A549 (cell line): ENCODE measurements around the gene ASTN1. TPM values are rescaled to one million over a fixed set of nuclear protein-coding genes. Genes with fewer than 3 reads are reported as not detected.

ENCODE experiments used
- ATAC-seq, 2 experiments: fragments of 200-7000 bp in 1 of 2; fragments of >200 bp in 1 of 2; cut with Nextera tagmentation in 1 of 2; cut with Tn5 transposase in 1 of 2; 3 replicates each; pipeline versions ENCODE4 v1.8.0 to v1.9.1; 2018 to 2020; ENCODE audit warnings: mild to moderate bottlenecking in 1 of 2, moderate library complexity in 1 of 2
- CTCF ChIA-PET: fragments of 300-600 bp; sonication (Branson Sonifier 250); formaldehyde crosslinking; extraction: SDS; loops from one replicate; lab custom pipeline; 2021; ENCODE audit warnings: antibody characterized with exemption, inconsistent platforms; lab: Yijun Ruan, JAX
- POLR2A ChIA-PET: fragments of 350-600 bp; formaldehyde crosslinking; extraction: SDS; loops from one replicate; lab custom pipeline; 2021; ENCODE audit warnings: antibody characterized with exemption, inconsistent platforms; lab: Yijun Ruan, JAX
- DNase-seq, 2 experiments: peaks; one replicate each; pipeline versions ENCODE4 v3.0.0 to v3.0.0-alpha.2; 2011 to 2016; ENCODE audit warnings: low read depth in 1 of 2, low spot score in 1 of 2
- FAIRE-seq: peaks from 2 replicates; lab custom pipeline; 2011; peaks lifted over from hg19 to GRCh38; lab: Jason Lieb, UNC
- H3K27ac ChIP-seq, 2 experiments: fragments of >200 bp; sonication (Bioruptor Twin); formaldehyde crosslinking; 3 replicates each; pipeline ENCODE4 v1.5.1; 2016 to 2017
- H3K4me1 ChIP-seq: fragments of >200 bp; sonication (Bioruptor Twin); formaldehyde crosslinking; 3 replicates; pipeline ENCODE4 v1.6.1; 2016
- H3K4me2 ChIP-seq: fragments of >200 bp; sonication (Bioruptor Twin); formaldehyde crosslinking; 3 replicates; pipeline ENCODE4 v1.6.1; 2016
- H3K4me3 ChIP-seq: fragments of >200 bp; sonication (Bioruptor Twin); formaldehyde crosslinking; 3 replicates; pipeline ENCODE4 v1.5.1; 2016
- H3K9me3 ChIP-seq: fragments of >200 bp; sonication (Bioruptor Twin); formaldehyde crosslinking; 3 replicates; pipeline ENCODE4 v1.6.1; 2016
- CBX8 ChIP-seq: fragments of 200-600 bp; sonication (generic); IDR thresholded peaks from 2 replicates; pipeline ENCODE4 v1.6.1; 2016
- CHD2 ChIP-seq: fragments of 150-350 bp; IDR thresholded peaks from 2 replicates; pipeline ENCODE4 v1.6.1; 2014; ENCODE audit warnings: low read length; ENCODE audit not compliant: partially characterized antibody
- EHMT2 ChIP-seq: fragments of 200-600 bp; sonication (generic); IDR thresholded peaks from 2 replicates; pipeline ENCODE4 v1.6.1; 2016; ENCODE audit warnings: antibody characterized with exemption, low read depth, mild to moderate bottlenecking, moderate library complexity
- EP300 ChIP-seq, 2 experiments: fragments of >200 bp; sonication (Bioruptor Twin); formaldehyde crosslinking; IDR thresholded peaks; 2 replicates in 1 of 2; 3 replicates in 1 of 2; pipeline ENCODE4 v1.6.1; 2016 to 2017
- FOXS1 ChIP-seq: fragments of 250-450 bp; sonication (Bioruptor Pico); IDR thresholded peaks from 2 replicates; pipeline ENCODE4 v1.5.0; 2020; ENCODE audit warnings: mild to moderate bottlenecking, moderate library complexity
- GATA3 ChIP-seq: IDR thresholded peaks from 2 replicates; pipeline ENCODE4 v1.6.1; 2012; ENCODE audit warnings: borderline replicate concordance
- HDAC2 ChIP-seq: fragments of 200-600 bp; sonication (generic); IDR thresholded peaks from 2 replicates; pipeline ENCODE4 v1.6.1; 2016
- HEYL ChIP-seq: fragments of 250-450 bp; sonication (Bioruptor Pico); IDR thresholded peaks from 2 replicates; pipeline ENCODE4 v1.8.0; 2021; ENCODE audit warnings: mild to moderate bottlenecking, moderate library complexity
- HOXA7 ChIP-seq: fragments of 250-450 bp; sonication (Bioruptor Pico); IDR thresholded peaks from 2 replicates; pipeline ENCODE4 v1.5.0; 2020; ENCODE audit warnings: mild to moderate bottlenecking, moderate library complexity
- HOXB13 ChIP-seq: fragments of 250-450 bp; sonication (Bioruptor Pico); IDR thresholded peaks from 2 replicates; pipeline ENCODE4 v1.5.0; 2020; ENCODE audit warnings: low read depth, mild to moderate bottlenecking, moderate library complexity
- JUNB ChIP-seq: fragments of >200 bp; sonication (Bioruptor Twin); formaldehyde crosslinking; IDR thresholded peaks from 2 replicates; pipeline ENCODE4 v1.6.1; 2016
- KDM5A ChIP-seq: fragments of 200-600 bp; sonication (generic); IDR thresholded peaks from 2 replicates; pipeline ENCODE4 v1.6.1; 2016; ENCODE audit warnings: antibody characterized with exemption, mild to moderate bottlenecking
- MAZ ChIP-seq: fragments of 150-350 bp; IDR thresholded peaks from 2 replicates; pipeline ENCODE4 v1.6.1; 2014; ENCODE audit warnings: antibody characterized with exemption, low read depth, low read length, borderline replicate concordance
- MYC ChIP-seq: IDR thresholded peaks from 2 replicates; pipeline ENCODE4 v1.6.1; 2012; ENCODE audit warnings: mild to moderate bottlenecking, inconsistent platforms, low read length, improper control_type of control experiment, borderline replicate concordance
- NPAS2 ChIP-seq: fragments of 250-450 bp; sonication (Bioruptor Pico); IDR thresholded peaks from 2 replicates; pipeline ENCODE4 v1.8.0; 2022; ENCODE audit warnings: mild to moderate bottlenecking, moderate library complexity, borderline replicate concordance
- PHF8 ChIP-seq: fragments of 200-600 bp; sonication (generic); IDR thresholded peaks from 2 replicates; pipeline ENCODE4 v1.6.1; 2016; ENCODE audit warnings: low read depth, mild to moderate bottlenecking, antibody characterized with exemption, moderate library complexity, borderline replicate concordance
- POLR2A ChIP-seq: IDR thresholded peaks from 2 replicates; pipeline ENCODE4 v1.6.1; 2012; ENCODE audit warnings: mild to moderate bottlenecking, low read length
- POLR2AphosphoS2 ChIP-seq: conservative IDR thresholded peaks from 2 replicates; pipeline ENCODE4 v1.6.1; 2012; ENCODE audit warnings: low read length, improper control_type of control experiment, inconsistent platforms
- RAD21 ChIP-seq, 2 experiments: fragments of >200 bp in 1 of 2; sonication (Bioruptor Twin) in 1 of 2; formaldehyde crosslinking in 1 of 2; IDR thresholded peaks in 1 of 2; conservative IDR thresholded peaks in 1 of 2; 2 replicates in 1 of 2; 3 replicates in 1 of 2; pipeline ENCODE4 v1.6.1; 2012 to 2018; ENCODE audit warnings: inconsistent platforms in 1 of 2
- RCOR1 ChIP-seq: fragments of 150-350 bp; IDR thresholded peaks from 2 replicates; pipeline ENCODE4 v1.6.1; 2014; ENCODE audit warnings: antibody characterized with exemption, low read length, low read depth
- RFX5 ChIP-seq: fragments of 450-650 bp; IDR thresholded peaks from 2 replicates; pipeline ENCODE4 v1.7.1; 2014; ENCODE audit warnings: antibody characterized with exemption, mild to moderate bottlenecking, moderate library complexity
- RNF2 ChIP-seq: fragments of 200-600 bp; sonication (generic); IDR thresholded peaks from 2 replicates; pipeline ENCODE4 v1.6.1; 2016; ENCODE audit warnings: low read depth, mild to moderate bottlenecking, antibody characterized with exemption, moderate library complexity, borderline replicate concordance
- SMC3 ChIP-seq: fragments of >200 bp; sonication (Bioruptor Twin); formaldehyde crosslinking; IDR thresholded peaks from 3 replicates; pipeline ENCODE4 v1.6.1; 2018; ENCODE audit warnings: inconsistent platforms
- SREBF2 ChIP-seq: fragments of 450-650 bp; IDR thresholded peaks from 2 replicates; pipeline ENCODE4 v1.6.1; 2014; ENCODE audit warnings: mild to moderate bottlenecking, moderate library complexity
- TFCP2L1 ChIP-seq: fragments of 250-450 bp; sonication (Bioruptor Pico); IDR thresholded peaks from 2 replicates; pipeline ENCODE4 v1.5.0; 2021; ENCODE audit warnings: mild to moderate bottlenecking
- ZC3H11A ChIP-seq: fragments of 450-650 bp; IDR thresholded peaks from 2 replicates; pipeline ENCODE4 v1.6.1; 2014; ENCODE audit warnings: antibody characterized with exemption, mild to moderate bottlenecking
- ZFP36 ChIP-seq: fragments of 450-650 bp; IDR thresholded peaks from 2 replicates; pipeline ENCODE4 v1.6.1; 2014; ENCODE audit warnings: borderline replicate concordance; ENCODE audit not compliant: partially characterized antibody
- ZNF302 ChIP-seq: fragments of 250-450 bp; sonication (Bioruptor Pico); IDR thresholded peaks from 2 replicates; pipeline ENCODE4 v1.9.0; 2021; ENCODE audit warnings: inconsistent platforms, mild to moderate bottlenecking, moderate library complexity
- ZSCAN20 ChIP-seq: fragments of 250-450 bp; sonication (Bioruptor Pico); IDR thresholded peaks from 2 replicates; pipeline ENCODE4 v1.8.0; 2022; ENCODE audit warnings: mild to moderate bottlenecking, moderate library complexity
- WGBS: methylation state at CpG from one replicate; pipeline ENCODE4 v1.1.6; 2017; ENCODE audit errors: missing lambda C conversion rate; 5-methylcytosine and 5-hydroxymethylcytosine counted together
- polyA plus RNA-seq, 4 experiments: library from polyadenylated mRNA; depleted of rRNA in 3 of 4; stranded (reverse); fragments of >200 nt; fragmentation: RNase III in 1 of 4; extraction: RNeasy Plus Mini Kit Qiagen cat#74134 plus additional on column Dnase treatment in 1 of 4; gene quantifications; 2 replicates in 3 of 4; 3 replicates in 1 of 4; pipeline ENCODE4 v1.2.3, GENCODE V29; 2011 to 2017
- TF ChIP-seq, protein P1 (sequence below): fragments of 250-450 bp; sonication (Bioruptor Pico); IDR thresholded peaks from 2 replicates; pipeline ENCODE4 v1.5.0; 2021; ENCODE audit warnings: mild to moderate bottlenecking, moderate library complexity, borderline replicate concordance
- TF ChIP-seq, protein P2 (sequence below): fragments of >200 bp; sonication (Bioruptor Twin); formaldehyde crosslinking; IDR thresholded peaks from 2 replicates; pipeline ENCODE4 v1.6.1; 2016
- TF ChIP-seq, protein P3 (sequence below): IDR thresholded peaks from 2 replicates; pipeline ENCODE4 v1.6.1; 2012

Gene ASTN1
- polyA plus RNA-seq, 2 of the 4 experiments (the other 2 are of a cell fraction) = not detected

GRCh38 chr1:176852124-176852523, 312.4 kb downstream of the ASTN1 start:
- TF ChIP-seq, protein P1, sequence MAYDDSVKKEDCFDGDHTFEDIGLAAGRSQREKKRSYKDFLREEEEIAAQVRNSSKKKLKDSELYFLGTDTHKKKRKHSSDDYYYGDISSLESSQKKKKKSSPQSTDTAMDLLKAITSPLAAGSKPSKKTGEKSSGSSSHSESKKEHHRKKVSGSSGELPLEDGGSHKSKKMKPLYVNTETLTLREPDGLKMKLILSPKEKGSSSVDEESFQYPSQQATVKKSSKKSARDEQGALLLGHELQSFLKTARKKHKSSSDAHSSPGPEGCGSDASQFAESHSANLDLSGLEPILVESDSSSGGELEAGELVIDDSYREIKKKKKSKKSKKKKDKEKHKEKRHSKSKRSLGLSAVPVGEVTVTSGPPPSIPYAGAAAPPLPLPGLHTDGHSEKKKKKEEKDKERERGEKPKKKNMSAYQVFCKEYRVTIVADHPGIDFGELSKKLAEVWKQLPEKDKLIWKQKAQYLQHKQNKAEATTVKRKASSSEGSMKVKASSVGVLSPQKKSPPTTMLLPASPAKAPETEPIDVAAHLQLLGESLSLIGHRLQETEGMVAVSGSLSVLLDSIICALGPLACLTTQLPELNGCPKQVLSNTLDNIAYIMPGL (CRISPR knock-in tag) = no peak
- no peak for TF ChIP-seq MAZ
- no peak for TF ChIP-seq CBX8
- no peak for TF ChIP-seq GATA3
- no peak for TF ChIP-seq RNF2
- no peak for TF ChIP-seq MYC
- no peak for TF ChIP-seq ZFP36
- no peak for TF ChIP-seq JUNB
- TF ChIP-seq EHMT2 = no peak
- no peak for TF ChIP-seq RAD21 (conservative IDR thresholded peaks at IDR 0.05 in 1 of 2, IDR thresholded peaks at IDR 0.05 in 1 of 2)
- TF ChIP-seq SMC3 = no peak
- no peak for FAIRE-seq
- Histone ChIP-seq H3K27ac (no peak overlapping the region), H3K9me3 (no peaks in the 10 kb centered on the region), H3K4me2 (no peak overlapping the region), H3K4me3 (no peak overlapping the region), H3K4me1 (no peaks in the 10 kb centered on the region)
- WGBS = 17% methylated on average over 3 of the region's 3 CpGs
- ATAC-seq = no peak
- CTCF ChIA-PET = no interaction called here
- DNase-seq = no peak
- POLR2A ChIA-PET = no interaction called here

DNA sequence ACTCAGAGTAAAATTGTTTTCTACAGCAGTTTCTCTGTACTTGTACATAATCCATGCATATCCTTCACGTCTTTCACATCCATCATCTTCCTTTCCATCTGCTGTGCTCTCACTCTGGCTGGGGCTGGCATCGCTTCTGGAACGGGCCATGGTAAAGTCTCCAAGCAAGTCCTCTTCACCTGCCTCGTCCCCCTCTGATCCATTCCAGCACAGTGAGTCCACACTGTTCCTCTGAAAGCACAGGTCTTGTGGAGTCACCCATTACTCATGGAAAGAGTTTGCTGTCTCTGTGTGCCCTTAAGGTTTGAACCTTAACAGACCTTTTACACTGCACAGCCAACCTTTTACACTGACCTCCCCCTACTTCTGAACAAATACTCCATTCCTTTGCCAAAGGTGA, 313.6 kb downstream of the ASTN1 start:
- ATAC-seq = no peak
- Histone ChIP-seq H3K4me2 (no peak overlapping the region), H3K4me3 (no peak overlapping the region), H3K4me1 (no peaks in the 10 kb centered on the region), H3K27ac (no peak overlapping the region), H3K9me3 (no peaks in the 10 kb centered on the region)
- ChIA-PET CTCF (no interaction called here), POLR2A (no interaction called here)
- no peak for FAIRE-seq
- TF ChIP-seq JUNB = no peak
- no peak for TF ChIP-seq SMC3
- no peak for TF ChIP-seq ZC3H11A
- TF ChIP-seq HOXB13 = no peak
- TF ChIP-seq, protein P1 (CRISPR knock-in tag) = no peak
- TF ChIP-seq EP300 (IDR thresholded peaks at IDR 0.05) = no peak
- TF ChIP-seq GATA3 = no peak
- TF ChIP-seq POLR2AphosphoS2 = no peak
- no peak for TF ChIP-seq ZSCAN20
- no peak for TF ChIP-seq CHD2
- TF ChIP-seq HOXA7 (CRISPR knock-in tag) = no peak
- no peak for TF ChIP-seq KDM5A
- no peak for TF ChIP-seq HEYL (CRISPR knock-in tag)
- TF ChIP-seq, protein P2, sequence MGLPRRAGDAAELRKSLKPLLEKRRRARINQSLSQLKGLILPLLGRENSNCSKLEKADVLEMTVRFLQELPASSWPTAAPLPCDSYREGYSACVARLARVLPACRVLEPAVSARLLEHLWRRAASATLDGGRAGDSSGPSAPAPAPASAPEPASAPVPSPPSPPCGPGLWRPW = no peak
- TF ChIP-seq FOXS1 (CRISPR knock-in tag) = no peak
- no peak for DNase-seq
- 18% methylated on average over 4 of the region's 4 CpGs for WGBS

DNA sequence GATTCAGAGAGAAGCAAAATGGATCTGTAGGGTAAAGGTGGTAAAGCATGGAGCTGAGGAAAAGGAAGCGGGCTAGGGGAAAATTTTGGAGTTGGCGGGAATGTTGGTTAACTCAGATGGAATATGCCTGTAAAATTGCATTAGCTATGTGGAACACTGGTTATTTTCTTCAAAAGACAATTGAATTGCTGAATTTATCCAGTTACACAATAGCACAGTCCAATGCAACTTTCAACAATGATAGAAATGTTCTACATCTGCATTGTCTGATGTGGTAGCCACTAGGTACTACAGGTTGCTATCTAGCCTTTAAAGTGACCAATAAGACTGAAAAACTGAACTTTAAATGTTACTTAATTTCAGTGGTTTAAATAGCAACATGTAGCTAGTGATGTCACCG, 315.2 kb downstream of the ASTN1 start:
- ATAC-seq (no peak), DNase-seq (no peak), FAIRE-seq (no peak)
- no peak overlapping the region for H3K4me2 ChIP-seq
- POLR2A ChIA-PET = no interaction called here
- 31% methylated on average over 3 of the region's 3 CpGs for WGBS
- H3K9me3 ChIP-seq = no peaks in the 10 kb centered on the region
- no peaks in the 10 kb centered on the region for H3K4me1 ChIP-seq
- H3K27ac ChIP-seq = no peak overlapping the region
- CTCF ChIA-PET = no interaction called here
- H3K4me3 ChIP-seq = no peak overlapping the region
- no peak for TF ChIP-seq ZFP36
- no peak for TF ChIP-seq RFX5
- no peak for TF ChIP-seq NPAS2 (CRISPR knock-in tag)
- TF ChIP-seq TFCP2L1 (CRISPR knock-in tag) = no peak
- TF ChIP-seq PHF8 = no peak
- TF ChIP-seq, protein P3, sequence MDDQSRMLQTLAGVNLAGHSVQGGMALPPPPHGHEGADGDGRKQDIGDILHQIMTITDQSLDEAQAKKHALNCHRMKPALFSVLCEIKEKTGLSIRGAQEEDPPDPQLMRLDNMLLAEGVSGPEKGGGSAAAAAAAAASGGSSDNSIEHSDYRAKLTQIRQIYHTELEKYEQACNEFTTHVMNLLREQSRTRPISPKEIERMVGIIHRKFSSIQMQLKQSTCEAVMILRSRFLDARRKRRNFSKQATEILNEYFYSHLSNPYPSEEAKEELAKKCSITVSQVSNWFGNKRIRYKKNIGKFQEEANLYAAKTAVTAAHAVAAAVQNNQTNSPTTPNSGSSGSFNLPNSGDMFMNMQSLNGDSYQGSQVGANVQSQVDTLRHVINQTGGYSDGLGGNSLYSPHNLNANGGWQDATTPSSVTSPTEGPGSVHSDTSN = no peak
- TF ChIP-seq POLR2A = no peak
- no peak for TF ChIP-seq ZNF302 (CRISPR knock-in tag)
- no peak for TF ChIP-seq RCOR1
- TF ChIP-seq HDAC2 = no peak
- no peak for TF ChIP-seq RNF2
- TF ChIP-seq SREBF2 = no peak
